Ascending aorta (tissue), 2 donors: ENCODE results near the gene CCR7. TPM values are rescaled to one million over a fixed set of nuclear protein-coding genes. Genes with fewer than 3 reads are reported as not detected.

Experiments used
- DNase-seq, 2 donors: peaks; one replicate each; pipeline ENCODE4 v3.0.0-alpha.2; 2019; ENCODE audit warnings: low spot score in 2 of 2
- H3K27ac ChIP-seq, 2 donors: fragments of 200-600 bp; sonication (generic); one replicate each; pipeline ENCODE4 v1.5.1; 2016 to 2017; ENCODE audit warnings: mild to moderate bottlenecking in 1 of 2
- H3K27me3 ChIP-seq: fragments of 200-600 bp; sonication (generic); one replicate; pipeline ENCODE4 v1.5.1; 2017
- H3K36me3 ChIP-seq, 2 donors: fragments of 200-600 bp; sonication (generic); one replicate each; pipeline ENCODE4 v1.5.1; 2016
- H3K4me1 ChIP-seq, 2 donors: fragments of 200-600 bp; sonication (generic); one replicate each; pipeline ENCODE4 v1.5.1; 2016 to 2017; ENCODE audit warnings: mild to moderate bottlenecking in 1 of 2
- H3K4me3 ChIP-seq, 2 donors: fragments of 200-600 bp; sonication (generic); one replicate each; pipeline ENCODE4 v1.5.1; 2016 to 2017; ENCODE audit warnings: mild to moderate bottlenecking in 1 of 2
- H3K9me3 ChIP-seq, 2 donors: fragments of 200-600 bp; sonication (generic); one replicate each; pipeline ENCODE4 v1.5.1; 2016
- CTCF ChIP-seq, 3 experiments: fragments of 200-600 bp in 2 of 3; fragments of 450-650 bp in 1 of 3; sonication (generic) in 2 of 3; IDR thresholded peaks; one replicate each; pipeline ENCODE4 v1.5.1; 2016 to 2019; ENCODE audit warnings: antibody characterized with exemption in 3 of 3, mild to moderate bottlenecking in 1 of 3, moderate library complexity in 1 of 3
- intact Hi-C: fragments of 100-400 bp; cut with DNase I; formaldehyde crosslinking; loops from one replicate; pipeline ENCODE4 v1.15.1; 2023
- total RNA-seq: library from RNA; depleted of rRNA; stranded (reverse); fragments of >200 nt; gene quantifications from one replicate; pipeline ENCODE4 v1.1.0, GENCODE V29; 2016

Gene CCR7
- total RNA-seq, 1 donor from 2014 or later: not detected

GRCh38 chr17:40538019-40538935 is 27.0 kb downstream of the CCR7 start:
- TF ChIP-seq CTCF (IDR thresholded peaks at IDR 0.05): no peak
- H3K9me3 ChIP-seq: no peaks in the 10 kb centered on the region
- H3K36me3 ChIP-seq: no peaks in the 10 kb centered on the region
- peak overlapping the region; percentile 58 to 84 for H3K27ac ChIP-seq
- H3K4me1 ChIP-seq: peaks cover 5 to 16% of the 10 kb centered on the region in 2 donors
- H3K4me3 ChIP-seq: no peak overlapping the region
- DNase-seq: peak in 1 of 2 donors; percentile 73
- intact Hi-C loops: loop anchor here (5.0 kb wide), 1 partner anchor 231 kb away; the partner anchor contains the start of gene RARA
- H3K27me3 ChIP-seq: no peaks in the 10 kb centered on the region

- peaks cover 5 to 16% of the 10 kb centered on the region in 2 donors for H3K4me1 ChIP-seq
- DNase-seq: peak in 1 of 2 donors; percentile 77
- no peak for TF ChIP-seq CTCF (IDR thresholded peaks at IDR 0.05)
- H3K27me3 ChIP-seq: no peaks in the 10 kb centered on the region
- no peaks in the 10 kb centered on the region for H3K36me3 ChIP-seq
- no peaks in the 10 kb centered on the region for H3K9me3 ChIP-seq
- intact Hi-C loops: loop anchor here (5.0 kb wide), 1 partner anchor 229 kb away; the partner anchor contains the start of gene RARA
- peak overlapping the region; percentile 58 to 84 for H3K27ac ChIP-seq
- H3K4me3 ChIP-seq: no peak overlapping the region
Measured at GRCh38 chr17:40536295-40537171, 28.7 kb downstream of the CCR7 start.

GRCh38 chr17:40535924-40536294 is 29.4 kb downstream of the CCR7 start:
- no peaks in the 10 kb centered on the region for H3K9me3 ChIP-seq
- no peak for DNase-seq
- no peak overlapping the region for H3K4me3 ChIP-seq
- peaks cover 5 to 16% of the 10 kb centered on the region in 2 donors for H3K4me1 ChIP-seq
- TF ChIP-seq CTCF (IDR thresholded peaks at IDR 0.05): no peak
- no peaks in the 10 kb centered on the region for H3K27me3 ChIP-seq
- H3K36me3 ChIP-seq: no peaks in the 10 kb centered on the region
- intact Hi-C loops: loop anchor here (5.0 kb wide), 1 partner anchor 229 kb away; the partner anchor contains the start of gene RARA
- peak overlapping the region; percentile 58 to 84 for H3K27ac ChIP-seq

- no peak for TF ChIP-seq CTCF (IDR thresholded peaks at IDR 0.05)
- DNase-seq: no peak
- Histone ChIP-seq H3K27ac (peak overlapping the region in 1 of 2 donors; percentile 84), H3K27me3 (no peaks in the 10 kb centered on the region), H3K9me3 (no peaks in the 10 kb centered on the region), H3K4me3 (no peak overlapping the region), H3K36me3 (no peaks in the 10 kb centered on the region), H3K4me1 (peaks cover 5 to 16% of the 10 kb centered on the region in 2 donors)
- intact Hi-C loops: loop anchor here (5.0 kb wide), 1 partner anchor 228 kb away; the partner anchor contains the start of gene RARA
Measured at GRCh38 chr17:40535438-40535837, 29.8 kb downstream of the CCR7 start.

GRCh38 chr17:40534371-40535189 is 30.7 kb downstream of the CCR7 start:
- DNase-seq: no peak
- Histone ChIP-seq H3K27me3 (no peaks in the 10 kb centered on the region), H3K4me3 (no peak overlapping the region), H3K27ac (peak overlapping the region in 1 of 2 donors; percentile 84), H3K36me3 (no peaks in the 10 kb centered on the region), H3K4me1 (peaks cover 5 to 16% of the 10 kb centered on the region in 2 donors), H3K9me3 (no peaks in the 10 kb centered on the region)
- no peak for TF ChIP-seq CTCF (IDR thresholded peaks at IDR 0.05)
- intact Hi-C loops: loop anchor here (5.0 kb wide), 2 partner anchors 57 to 227 kb away; partner anchors contain the start of gene RARA
